GM12865 (cell line): ENCODE results near the gene PTCD2.

Experiments used
- DNase-seq: peaks from one replicate; pipeline ENCODE4 v3.0.0; 2010; ENCODE audit warnings: low read depth
- H3K4me3 ChIP-seq: 2 replicates; pipeline ENCODE4 v1.5.1; 2011; ENCODE audit warnings: mild to moderate bottlenecking, low read depth, low read length, control low read depth
- CTCF ChIP-seq: IDR thresholded peaks from 2 replicates; pipeline ENCODE4 v1.5.1; 2011; ENCODE audit warnings: low read length, control low read depth, low read depth, inconsistent platforms; ENCODE audit not compliant: insufficient read depth; ENCODE audit errors: missing control alignments

Gene PTCD2

GRCh38 chr5:72337159-72337558, 17.0 kb downstream of the PTCD2 start:
- H3K4me3 ChIP-seq = no peak overlapping the region
- TF ChIP-seq CTCF = no peak
- DNase-seq = no peak

GRCh38 chr5:72338689-72339209, 18.6 kb downstream of the PTCD2 start:
- H3K4me3 ChIP-seq = no peak overlapping the region
- TF ChIP-seq CTCF = no peak
- DNase-seq = no peak

- no peak overlapping the region for H3K4me3 ChIP-seq
- no peak for TF ChIP-seq CTCF
- DNase-seq = no peak
Observed at GRCh38 chr5:72346398-72346797, 26.2 kb downstream of the PTCD2 start.

GRCh38 chr5:72347801-72348308, 27.7 kb downstream of the PTCD2 start:
- no peak overlapping the region for H3K4me3 ChIP-seq
- no peak for TF ChIP-seq CTCF
- DNase-seq = no peak

GRCh38 chr5:72351376-72351775, 31.2 kb downstream of the PTCD2 start:
- no peak for DNase-seq
- TF ChIP-seq CTCF = no peak
- no peak overlapping the region for H3K4me3 ChIP-seq

GRCh38 chr5:72352616-72353015, 32.4 kb downstream of the PTCD2 start:
- no peak for DNase-seq
- TF ChIP-seq CTCF = no peak

GRCh38 chr5:72353046-72353445, 32.9 kb downstream of the PTCD2 start:
- no peak overlapping the region for H3K4me3 ChIP-seq
- DNase-seq = no peak
- TF ChIP-seq CTCF = no peak

More at GRCh38 chr5:72352616-72353015, 32.4 kb downstream of the PTCD2 start:
- H3K4me3 ChIP-seq = no peak overlapping the region
